ENCODE data around the gene SCNN1G. TPM values are rescaled to one million over a fixed set of nuclear protein-coding genes. Genes with fewer than 3 reads are reported as not detected.
"Not testable (repeated sequence)": the region's sequence is repeated elsewhere in the genome, so short reads cannot be mapped to it uniquely, and the experiment has no call there.

Gene SCNN1G
- total RNA-seq, 1 experiment from 2014 or later: not detected

GRCh38 chr16:23141959-23142740, 40.4 kb upstream of the SCNN1G start:
- DNase-seq: peak; percentile 4
- Histone ChIP-seq H3K9ac (ENCODE audit: low read length) (no peak overlapping the region), H3K27ac (ENCODE audit: low read length) (no peak overlapping the region), H3K9me3 (ENCODE audit: low read length) (no peaks in the 10 kb centered on the region), H2AFZ (ENCODE audit: low read length) (no peak overlapping the region), H3K36me3 (ENCODE audit: insufficient read depth, low read length) (no peaks in the 10 kb centered on the region), H3K27me3 (ENCODE audit: low read length) (no peaks in the 10 kb centered on the region; the same call in 1 of the 2 replicates), H3K4me1 (ENCODE audit: low read length) (no peaks in the 10 kb centered on the region), H3K4me3 (ENCODE audit: low read length) (no peak overlapping the region), H4K20me1 (ENCODE audit: insufficient read depth, low read depth, low read length) (peaks cover 41% of the 10 kb centered on the region), H3K4me2 (ENCODE audit: low read depth, low read length, poor library complexity, severe bottlenecking) (no peak overlapping the region), H3K79me2 (ENCODE audit: low read length) (no peaks in the 10 kb centered on the region), H3K9me2 (replicated peaks; ENCODE audit: insufficient read depth, low read length) (no peaks in the 10 kb centered on the region)

GRCh38 chr16:23143391-23143790, 39.2 kb upstream of the SCNN1G start:
- Histone ChIP-seq H3K27me3 (ENCODE audit: low read length) (peaks cover 2% of the 10 kb centered on the region; the same call in 1 of the 2 replicates), H2AFZ (ENCODE audit: low read length) (no peak overlapping the region), H3K4me2 (ENCODE audit: low read depth, low read length, poor library complexity, severe bottlenecking) (no peak overlapping the region), H3K9ac (ENCODE audit: low read length) (no peak overlapping the region), H3K27ac (ENCODE audit: low read length) (no peak overlapping the region), H3K9me3 (ENCODE audit: low read length) (no peaks in the 10 kb centered on the region), H3K4me3 (ENCODE audit: low read length) (no peak overlapping the region), H3K9me2 (replicated peaks; ENCODE audit: insufficient read depth, low read length) (no peaks in the 10 kb centered on the region), H3K36me3 (ENCODE audit: insufficient read depth, low read length) (no peaks in the 10 kb centered on the region), H3K79me2 (ENCODE audit: low read length) (no peaks in the 10 kb centered on the region), H4K20me1 (ENCODE audit: insufficient read depth, low read depth, low read length) (peaks cover 41% of the 10 kb centered on the region), H3K4me1 (ENCODE audit: low read length) (peaks cover 5% of the 10 kb centered on the region)
- no peak for DNase-seq

- not testable (repeated sequence) for H3K79me2 ChIP-seq (ENCODE audit: low read length); H3K9ac ChIP-seq (ENCODE audit: low read length); H3K27me3 ChIP-seq (ENCODE audit: low read length); H3K4me3 ChIP-seq (ENCODE audit: low read length); H3K4me1 ChIP-seq (ENCODE audit: low read length); H3K36me3 ChIP-seq (ENCODE audit: insufficient read depth, low read length); H3K27ac ChIP-seq (ENCODE audit: low read length); H3K9me3 ChIP-seq (ENCODE audit: low read length); H2AFZ ChIP-seq (ENCODE audit: low read length); DNase-seq; H3K9me2 ChIP-seq (replicated peaks; ENCODE audit: insufficient read depth, low read length); H3K4me2 ChIP-seq (ENCODE audit: low read depth, low read length, poor library complexity, severe bottlenecking)
- peaks cover 41% of the 10 kb centered on the region for H4K20me1 ChIP-seq (ENCODE audit: insufficient read depth, low read depth, low read length)
Observed at GRCh38 chr16:23144393-23144792, 38.2 kb upstream of the SCNN1G start.

- Histone ChIP-seq H3K4me2 (ENCODE audit: low read depth, low read length, poor library complexity, severe bottlenecking) (no peak overlapping the region), H3K79me2 (ENCODE audit: low read length) (no peaks in the 10 kb centered on the region), H3K4me3 (ENCODE audit: low read length) (no peak overlapping the region), H3K9me2 (replicated peaks; ENCODE audit: insufficient read depth, low read length) (no peaks in the 10 kb centered on the region), H3K4me1 (ENCODE audit: low read length) (peaks cover 14% of the 10 kb centered on the region), H3K36me3 (ENCODE audit: insufficient read depth, low read length) (no peaks in the 10 kb centered on the region), H3K27me3 (ENCODE audit: low read length) (0 out of 2 replicates have a peak, but pooled peaks cover 2% of the 10 kb centered on the region), H3K9me3 (ENCODE audit: low read length) (no peaks in the 10 kb centered on the region), H2AFZ (ENCODE audit: low read length) (no peak overlapping the region), H4K20me1 (ENCODE audit: insufficient read depth, low read depth, low read length) (peaks cover 34% of the 10 kb centered on the region), H3K9ac (ENCODE audit: low read length) (no peak overlapping the region), H3K27ac (ENCODE audit: low read length) (no peak overlapping the region)
- no peak for DNase-seq
Observed at GRCh38 chr16:23145186-23145585, 37.4 kb upstream of the SCNN1G start.

GRCh38 chr16:23145608-23146007, 36.9 kb upstream of the SCNN1G start:
- no peak for DNase-seq
- Histone ChIP-seq H3K9ac (ENCODE audit: low read length) (no peak overlapping the region), H3K79me2 (ENCODE audit: low read length) (no peaks in the 10 kb centered on the region), H3K9me2 (replicated peaks; ENCODE audit: insufficient read depth, low read length) (no peaks in the 10 kb centered on the region), H3K4me2 (ENCODE audit: low read depth, low read length, poor library complexity, severe bottlenecking) (no peak overlapping the region), H3K27ac (ENCODE audit: low read length) (no peak overlapping the region), H3K27me3 (ENCODE audit: low read length) (0 out of 2 replicates have a peak, but pooled peaks cover 2% of the 10 kb centered on the region), H3K9me3 (ENCODE audit: low read length) (no peaks in the 10 kb centered on the region), H4K20me1 (ENCODE audit: insufficient read depth, low read depth, low read length) (peaks cover 30% of the 10 kb centered on the region), H3K4me1 (ENCODE audit: low read length) (peaks cover 14% of the 10 kb centered on the region), H3K36me3 (ENCODE audit: insufficient read depth, low read length) (no peaks in the 10 kb centered on the region), H2AFZ (ENCODE audit: low read length) (no peak overlapping the region), H3K4me3 (ENCODE audit: low read length) (no peak overlapping the region)

GRCh38 chr16:23146877-23147601, 35.5 kb upstream of the SCNN1G start:
- H3K79me2 ChIP-seq (ENCODE audit: low read length): no peaks in the 10 kb centered on the region
- no peaks in the 10 kb centered on the region for H3K36me3 ChIP-seq (ENCODE audit: insufficient read depth, low read length)
- no peak overlapping the region for H3K27ac ChIP-seq (ENCODE audit: low read length)
- peaks cover 14% of the 10 kb centered on the region for H3K4me1 ChIP-seq (ENCODE audit: low read length)
- no peaks in the 10 kb centered on the region for H3K9me3 ChIP-seq (ENCODE audit: low read length)
- no peak for DNase-seq
- 0 out of 2 replicates have a peak, but pooled peaks cover 2% of the 10 kb centered on the region for H3K27me3 ChIP-seq (ENCODE audit: low read length)
- H3K4me3 ChIP-seq (ENCODE audit: low read length): no peak overlapping the region
- H4K20me1 ChIP-seq (ENCODE audit: insufficient read depth, low read depth, low read length): peaks cover 26% of the 10 kb centered on the region
- H3K9me2 ChIP-seq (replicated peaks; ENCODE audit: insufficient read depth, low read length): no peaks in the 10 kb centered on the region
- H3K9ac ChIP-seq (ENCODE audit: low read length): no peak overlapping the region
- no peak overlapping the region for H3K4me2 ChIP-seq (ENCODE audit: low read depth, low read length, poor library complexity, severe bottlenecking)
- H2AFZ ChIP-seq (ENCODE audit: low read length): no peak overlapping the region

- H3K4me2 ChIP-seq (ENCODE audit: low read depth, low read length, poor library complexity, severe bottlenecking): peak overlapping the region; percentile 91
Observed at GRCh38 chr16:23147666-23148065, 34.9 kb upstream of the SCNN1G start.

GRCh38 chr16:23148166-23148512, 34.4 kb upstream of the SCNN1G start:
- Histone ChIP-seq H3K27me3 (ENCODE audit: low read length) (0 out of 2 replicates have a peak, but pooled peaks cover 2% of the 10 kb centered on the region), H3K9me3 (ENCODE audit: low read length) (no peaks in the 10 kb centered on the region), H3K4me2 (ENCODE audit: low read depth, low read length, poor library complexity, severe bottlenecking) (peak overlapping the region; percentile 91), H4K20me1 (ENCODE audit: insufficient read depth, low read depth, low read length) (peaks cover 20% of the 10 kb centered on the region), H3K9ac (ENCODE audit: low read length) (peak overlapping the region; percentile 64), H3K79me2 (ENCODE audit: low read length) (no peaks in the 10 kb centered on the region), H3K4me3 (ENCODE audit: low read length) (peak overlapping the region; percentile 71), H3K27ac (ENCODE audit: low read length) (no peak overlapping the region), H3K9me2 (replicated peaks; ENCODE audit: insufficient read depth, low read length) (no peaks in the 10 kb centered on the region), H3K36me3 (ENCODE audit: insufficient read depth, low read length) (no peaks in the 10 kb centered on the region), H2AFZ (ENCODE audit: low read length) (peak overlapping the region; percentile 63; the same call in 1 of the 2 replicates), H3K4me1 (ENCODE audit: low read length) (peaks cover 14% of the 10 kb centered on the region)
- no peak for DNase-seq

More at GRCh38 chr16:23147666-23148065, 34.9 kb upstream of the SCNN1G start:
- 0 out of 2 replicates have a peak, but pooled peaks cover 2% of the 10 kb centered on the region for H3K27me3 ChIP-seq (ENCODE audit: low read length)
- peaks cover 14% of the 10 kb centered on the region for H3K4me1 ChIP-seq (ENCODE audit: low read length)
- H3K27ac ChIP-seq (ENCODE audit: low read length): no peak overlapping the region
- no peak overlapping the region for H3K4me3 ChIP-seq (ENCODE audit: low read length)
- no peaks in the 10 kb centered on the region for H3K9me3 ChIP-seq (ENCODE audit: low read length)
- H4K20me1 ChIP-seq (ENCODE audit: insufficient read depth, low read depth, low read length): peaks cover 20% of the 10 kb centered on the region
- no peak overlapping the region for H3K9ac ChIP-seq (ENCODE audit: low read length)
- H3K79me2 ChIP-seq (ENCODE audit: low read length): no peaks in the 10 kb centered on the region
- H2AFZ ChIP-seq (ENCODE audit: low read length): no peak overlapping the region
- DNase-seq: no peak
- H3K36me3 ChIP-seq (ENCODE audit: insufficient read depth, low read length): no peaks in the 10 kb centered on the region
- H3K9me2 ChIP-seq (replicated peaks; ENCODE audit: insufficient read depth, low read length): no peaks in the 10 kb centered on the region
